Neural cell (in vitro differentiated cells): ENCODE measurements around the gene TMEM250. TPM values are rescaled to one million over a fixed set of nuclear protein-coding genes. Genes with fewer than 3 reads are reported as not detected.

ENCODE experiments used
- H2AFZ ChIP-seq: fragments of 200-600, 300-800 bp; sonication (generic), shearing (Covaris generic); 2 replicates; pipeline ENCODE4 v1.6.0; 2014; ENCODE audit warnings: low read depth, mild to moderate bottlenecking, antibody characterized with exemption, low read length, moderate library complexity
- H3F3A ChIP-seq: fragments of 200-600 bp; shearing (Covaris generic); 2 replicates; pipeline ENCODE4 v1.6.1; 2016; ENCODE audit warnings: mild to moderate bottlenecking, moderate library complexity, mixed read lengths, antibody characterized with exemption, low read length; ENCODE audit not compliant: insufficient read depth, poor library complexity, severe bottlenecking
- H3K27ac ChIP-seq: fragments of 200-600, 300-800 bp; sonication (generic), shearing (Covaris generic); 2 replicates; pipeline ENCODE4 v1.5.1; 2014; ENCODE audit warnings: mild to moderate bottlenecking, low read length, moderate library complexity
- H3K27me3 ChIP-seq: fragments of 300-800, 200-600 bp; sonication (generic), shearing (Covaris generic); 2 replicates; pipeline ENCODE4 v1.6.0; 2014; ENCODE audit warnings: mild to moderate bottlenecking, low read depth, low read length, moderate library complexity; ENCODE audit not compliant: insufficient read depth
- H3K36me3 ChIP-seq: fragments of 300-800, 200-600 bp; sonication (generic), shearing (Covaris generic); 2 replicates; pipeline ENCODE4 v1.5.1; 2014; ENCODE audit warnings: mild to moderate bottlenecking, antibody characterized with exemption, low read length, moderate library complexity; ENCODE audit not compliant: insufficient read depth
- H3K4me2 ChIP-seq: fragments of 300-800, 200-600 bp; sonication (generic), shearing (Covaris generic); 2 replicates; pipeline ENCODE4 v1.6.0; 2014; ENCODE audit warnings: mild to moderate bottlenecking, low read length
- H3K4me3 ChIP-seq: fragments of 300-800, 200-600 bp; sonication (generic), shearing (Covaris generic); 2 replicates; pipeline ENCODE4 v1.5.1; 2014; ENCODE audit warnings: mild to moderate bottlenecking, low read length, moderate library complexity
- H3K79me2 ChIP-seq: fragments of 200-600 bp; shearing (Covaris generic); replicated peaks from 2 replicates; pipeline ENCODE4 v1.6.0; 2014; ENCODE audit warnings: mild to moderate bottlenecking, low read length, moderate library complexity; ENCODE audit not compliant: insufficient read depth
- H3K9ac ChIP-seq: fragments of 300-800, 200-600 bp; sonication (generic), shearing (Covaris generic); 2 replicates; pipeline ENCODE4 v1.6.1; 2016; ENCODE audit warnings: mild to moderate bottlenecking, low read length, mixed read lengths
- H3K9me2 ChIP-seq: fragments of 200-600 bp; shearing (Covaris generic); 2 replicates; pipeline ENCODE4 v1.6.1; 2016; ENCODE audit warnings: mild to moderate bottlenecking, low read length, mixed read lengths; ENCODE audit not compliant: insufficient read depth
- H3K9me3 ChIP-seq: fragments of 200-600, 300-800 bp; sonication (generic), shearing (Covaris generic); 2 replicates; pipeline ENCODE4 v1.6.1; 2016; ENCODE audit warnings: mild to moderate bottlenecking, mixed run types, low read length, moderate library complexity, mixed read lengths
- H4K20me1 ChIP-seq: fragments of 200-600 bp; shearing (Covaris generic); 2 replicates; pipeline ENCODE4 v1.6.1; 2016; ENCODE audit warnings: mild to moderate bottlenecking, mixed run types; ENCODE audit not compliant: insufficient read depth
- CTCF ChIP-seq: fragments of 450-650 bp; IDR thresholded peaks from 2 replicates; pipeline ENCODE4 v1.5.1; 2014; ENCODE audit warnings: antibody characterized with exemption, mild to moderate bottlenecking, moderate library complexity; ENCODE audit not compliant: poor library complexity, severe bottlenecking
- EP300 ChIP-seq: fragments of 450-650 bp; conservative IDR thresholded peaks from 2 replicates; pipeline ENCODE4 v1.6.1; 2014; ENCODE audit warnings: antibody characterized with exemption, mild to moderate bottlenecking, moderate library complexity; ENCODE audit not compliant: poor library complexity, severe bottlenecking
- EZH2 ChIP-seq: fragments of 200-600, 300-800 bp; shearing (Covaris generic), sonication (generic); IDR thresholded peaks from 2 replicates; pipeline ENCODE4 v1.6.1; 2014; ENCODE audit warnings: antibody characterized with exemption, low read length, borderline replicate concordance, mild to moderate bottlenecking; ENCODE audit not compliant: insufficient read depth, poor library complexity, severe bottlenecking
- MXI1 ChIP-seq: fragments of 450-650 bp; conservative IDR thresholded peaks from 2 replicates; pipeline ENCODE4 v1.6.1; 2014; ENCODE audit warnings: antibody characterized with exemption, mild to moderate bottlenecking; ENCODE audit not compliant: poor library complexity, severe bottlenecking
- POLR2AphosphoS5 ChIP-seq: IDR thresholded peaks from 2 replicates; pipeline ENCODE4 v1.6.1; 2012
- RAD21 ChIP-seq: fragments of 450-650 bp; conservative IDR thresholded peaks from 2 replicates; pipeline ENCODE4 v1.6.1; 2014; ENCODE audit warnings: antibody characterized with exemption, mild to moderate bottlenecking, moderate library complexity
- REST ChIP-seq: IDR thresholded peaks from 2 replicates; pipeline ENCODE4 v1.6.1; 2012; ENCODE audit warnings: borderline replicate concordance
- SMC3 ChIP-seq: fragments of 450-650 bp; conservative IDR thresholded peaks from 2 replicates; pipeline ENCODE4 v1.6.1; 2014; ENCODE audit warnings: antibody characterized with exemption, mild to moderate bottlenecking, moderate library complexity; ENCODE audit not compliant: poor library complexity
- TAF1 ChIP-seq: IDR thresholded peaks from 2 replicates; pipeline ENCODE4 v1.6.1; 2012; ENCODE audit warnings: low read depth
- polyA plus RNA-seq: library from polyadenylated mRNA; depleted of rRNA; stranded (reverse); fragments of >200 nt; gene quantifications from 2 replicates; pipeline ENCODE4 v1.2.3, GENCODE V29; 2014

The TMEM250 gene
- polyA plus RNA-seq, 1 donor from 2014 or later = 15.0 TPM

GRCh38 chr9:136145580-136145979, 26.9 kb upstream of the TMEM250 start:
- H4K20me1 ChIP-seq = no peaks in the 10 kb centered on the region
- no peak overlapping the region for H3K4me2 ChIP-seq
- TF ChIP-seq MXI1 = no peak
- TF ChIP-seq EP300 = no peak
- no peak for TF ChIP-seq RAD21
- TF ChIP-seq EZH2 = no peak
- no peak for TF ChIP-seq CTCF
- TF ChIP-seq SMC3 = no peak
- no peak for TF ChIP-seq TAF1
- no peak for TF ChIP-seq POLR2AphosphoS5
- TF ChIP-seq REST = no peak
- H3K9me3 ChIP-seq = no peaks in the 10 kb centered on the region
- H3K36me3 ChIP-seq = no peaks in the 10 kb centered on the region
- H3K27me3 ChIP-seq = no peaks in the 10 kb centered on the region
- H2AFZ ChIP-seq = no peak overlapping the region
- H3K4me3 ChIP-seq = no peak overlapping the region
- H3K79me2 ChIP-seq = no peaks in the 10 kb centered on the region
- H3K9me2 ChIP-seq = no peaks in the 10 kb centered on the region
- no peaks in the 10 kb centered on the region for H3F3A ChIP-seq
- no peak overlapping the region for H3K9ac ChIP-seq
- H3K27ac ChIP-seq = no peak overlapping the region

- H3K79me2 ChIP-seq = no peaks in the 10 kb centered on the region
- H2AFZ ChIP-seq = no peak overlapping the region
- no peak overlapping the region for H3K4me2 ChIP-seq
- H3K27ac ChIP-seq = no peak overlapping the region
- no peaks in the 10 kb centered on the region for H3K27me3 ChIP-seq
- no peak overlapping the region for H3K9ac ChIP-seq
- H3F3A ChIP-seq = no peaks in the 10 kb centered on the region
- H4K20me1 ChIP-seq = no peaks in the 10 kb centered on the region
- no peaks in the 10 kb centered on the region for H3K36me3 ChIP-seq
- no peak overlapping the region for H3K4me3 ChIP-seq
- H3K9me3 ChIP-seq = no peaks in the 10 kb centered on the region
- TF ChIP-seq EZH2 (no peak), CTCF (no peak), MXI1 (no peak), REST (no peak), EP300 (no peak), TAF1 (no peak), SMC3 (no peak), RAD21 (no peak), POLR2AphosphoS5 (no peak)
- no peaks in the 10 kb centered on the region for H3K9me2 ChIP-seq
These were observed 25.8 kb upstream of the TMEM250 start for GRCh38 chr9:136144450-136144849.
